ENCODE data around the gene AGMO. TPM values are rescaled to one million over a fixed set of nuclear protein-coding genes. Genes with fewer than 3 reads are reported as not detected.

Gene AGMO
- polyA plus RNA-seq, 3 donors: 0.82 to 1.2 (median 0.98) TPM

DNA sequence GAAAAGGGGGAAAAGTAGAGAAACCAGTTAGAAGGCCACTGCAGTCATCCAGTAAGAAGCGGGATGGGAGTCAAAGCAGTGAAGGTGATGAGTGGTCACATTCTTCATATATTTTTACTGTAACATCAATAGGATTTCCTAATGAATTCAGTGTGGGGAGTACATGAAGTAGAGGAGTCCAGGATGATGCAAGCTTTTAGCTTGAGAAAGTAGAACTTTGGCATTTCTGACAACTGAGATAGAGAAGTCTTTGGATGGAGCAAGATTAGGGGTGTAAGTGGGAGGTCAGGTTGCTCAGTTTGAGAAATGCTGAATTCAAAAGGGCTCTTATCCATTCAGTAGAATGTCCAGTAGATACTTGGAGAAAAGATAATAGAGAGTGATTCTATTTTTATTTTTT, 395.2 kb downstream of the AGMO start:
- DNase-seq (ENCODE audit: low read depth in 3 of 3, low spot score in 2 of 3): no peak

DNA sequence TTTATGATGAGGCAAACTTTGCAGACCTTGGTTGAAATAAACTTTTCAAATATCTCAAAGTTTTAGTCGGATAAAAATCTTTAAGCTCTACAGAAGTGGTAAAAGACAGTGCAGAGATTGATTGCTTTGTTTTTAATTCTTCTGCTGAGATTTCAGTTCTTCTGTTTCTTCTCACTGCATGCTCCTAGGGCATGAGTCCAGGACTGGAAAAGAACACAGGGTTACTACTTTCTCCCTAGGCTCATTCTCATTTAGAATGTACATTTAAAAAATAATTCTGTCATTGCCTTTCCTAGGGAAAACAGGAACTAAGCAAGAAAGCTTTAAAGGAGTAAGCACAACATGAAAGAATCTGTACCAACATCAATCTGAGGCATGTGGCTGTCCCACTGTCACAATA, 402.6 kb downstream of the AGMO start:
- DNase-seq (ENCODE audit: low read depth in 3 of 3, low spot score in 2 of 3): no peak

DNA sequence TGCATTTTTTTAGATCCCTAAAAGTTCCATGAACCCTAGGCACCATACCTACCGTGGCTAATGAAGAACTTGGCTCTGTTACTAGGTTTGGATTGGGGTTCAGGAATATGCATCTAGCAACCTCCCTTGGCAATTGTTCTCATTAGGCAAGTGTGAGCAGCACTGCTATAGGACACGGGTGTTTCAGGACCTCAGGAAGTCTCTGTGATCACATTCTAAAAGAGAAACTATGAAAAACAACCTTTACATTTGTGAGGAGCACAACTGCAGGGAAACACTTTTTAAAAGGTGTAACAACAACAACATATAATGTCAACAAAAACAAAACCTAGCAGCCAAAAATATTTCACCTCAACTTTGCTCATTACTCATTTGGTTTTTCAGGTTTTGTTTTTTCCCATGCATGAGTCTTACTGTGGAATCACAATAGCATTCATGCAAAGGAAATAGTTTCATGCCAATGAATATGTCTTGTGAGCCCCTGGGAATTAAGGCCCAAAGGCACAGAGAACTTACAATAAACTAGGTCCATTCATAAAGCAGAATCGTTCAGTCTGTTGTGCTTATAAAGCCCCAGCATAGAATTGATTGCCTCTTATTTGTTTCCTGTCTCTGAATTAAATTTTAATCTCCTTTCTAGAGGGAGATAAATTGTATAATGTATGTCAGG, 403.5 kb downstream of the AGMO start:
- no peak for DNase-seq (ENCODE audit: low read depth in 3 of 3, low spot score in 2 of 3)

Other genes starting within 250 kb of the AGMO start
- 1 to 10 TPM; 1.3 to 3.1 (median 2.1) TPM for gene MEOX2, start 124.7 kb upstream of the AGMO start, polyA plus RNA-seq (ENCODE audit: insufficient read length in 3 of 3)

All from right renal cortex interstitium (tissue), 3 donors.